Caco-2 (cell line): ENCODE results near the gene HOXB9. TPM values are rescaled to one million over a fixed set of nuclear protein-coding genes. Genes with fewer than 3 reads are reported as not detected.

ENCODE experiments used
- BruUV-seq: library from RNA; stranded (reverse); fragments of 400-500 nt; replicated peaks from 2 replicates; lab custom pipeline; 2021; lab: Mats Ljungman, UMichigan
- CTCF ChIA-PET: fragments of 300-600 bp; sonication (Branson Sonifier 250); formaldehyde crosslinking; loops from one replicate; lab custom pipeline; 2022; ENCODE audit warnings: antibody characterized with exemption; lab: Charles Lee
- POLR2A ChIA-PET: fragments of 300-600 bp; sonication (Branson Sonifier 250); formaldehyde crosslinking; loops from one replicate; lab custom pipeline; 2022; ENCODE audit warnings: antibody characterized with exemption; lab: Charles Lee
- DNase-seq, 2 experiments: peaks; one replicate each; pipeline versions ENCODE4 v3.0.0 to v3.0.0-alpha.2; 2020 to 2022
- H3K27me3 ChIP-seq: replicated peaks from 2 replicates; pipeline ENCODE4 v1.6.0; 2011; ENCODE audit warnings: low read length; ENCODE audit not compliant: control insufficient read depth, insufficient read depth
- H3K36me3 ChIP-seq: 2 replicates; pipeline ENCODE4 v1.5.1; 2011; ENCODE audit warnings: low read length; ENCODE audit not compliant: control insufficient read depth, insufficient read depth
- H3K4me1 ChIP-seq: fragments of 250-450 bp; sonication (Bioruptor Pico); 2 replicates; pipeline ENCODE4 v1.5.1; 2020; ENCODE audit warnings: mild to moderate bottlenecking
- H3K4me3 ChIP-seq: 2 replicates; pipeline ENCODE4 v1.5.1; 2011; ENCODE audit warnings: low read depth, mild to moderate bottlenecking, control low read depth, low read length
- H3K9me3 ChIP-seq: fragments of 250-450 bp; sonication (Bioruptor Pico); 2 replicates; pipeline ENCODE4 v1.5.1; 2020; ENCODE audit warnings: mild to moderate bottlenecking, moderate library complexity
- H3K27ac Mint-ChIP-seq: one replicate; pipeline ENCODE4 v1.8.0; 2022; ENCODE audit warnings: mixed read lengths; ENCODE audit not compliant: unreplicated experiment
- H3K27me3 Mint-ChIP-seq: one replicate; pipeline ENCODE4 v1.8.0; 2022; ENCODE audit warnings: mixed read lengths; ENCODE audit not compliant: insufficient read depth, unreplicated experiment
- H3K36me3 Mint-ChIP-seq: one replicate; pipeline ENCODE4 v1.8.0; 2022; ENCODE audit warnings: mild to moderate bottlenecking, mixed read lengths; ENCODE audit not compliant: insufficient read depth, unreplicated experiment
- H3K4me1 Mint-ChIP-seq: one replicate; pipeline ENCODE4 v1.8.0; 2022; ENCODE audit warnings: low read depth, mixed read lengths; ENCODE audit not compliant: unreplicated experiment
- H3K4me3 Mint-ChIP-seq: one replicate; pipeline ENCODE4 v1.8.0; 2022; ENCODE audit warnings: mild to moderate bottlenecking, moderate library complexity, mixed read lengths; ENCODE audit not compliant: unreplicated experiment
- H3K9me3 Mint-ChIP-seq: one replicate; pipeline ENCODE4 v1.8.0; 2022; ENCODE audit warnings: mixed read lengths; ENCODE audit not compliant: unreplicated experiment
- CTCF ChIP-seq, 2 experiments: fragments of 200-600 bp in 1 of 2; IDR thresholded peaks; 1 replicate in 1 of 2; 2 replicates in 1 of 2; pipeline versions ENCODE4 v1.5.1 to v1.8.0; 2011 to 2022; ENCODE audit warnings: antibody characterized with exemption in 1 of 2, control low read depth in 1 of 2, inconsistent platforms in 1 of 2, low read depth in 1 of 2, low read length in 1 of 2, mild to moderate bottlenecking in 1 of 2, moderate library complexity in 1 of 2; ENCODE audit not compliant: insufficient read depth in 1 of 2, severe bottlenecking in 1 of 2, unreplicated experiment in 1 of 2
- intact Hi-C: fragments of 100-400 bp; cut with micrococcal nuclease; formaldehyde crosslinking; loops from one replicate; pipeline ENCODE4 v1.10.0; 2022; ENCODE audit not compliant: unreplicated experiment
- total RNA-seq: library from RNA; stranded (reverse); gene quantifications from 2 replicates; pipeline ENCODE4 v1.2.3, GENCODE V29; 2022

The HOXB9 gene
- total RNA-seq, 1 experiment from 2014 or later: 4.5 TPM

- ChIA-PET CTCF (interaction anchor here (0.5 to 2.0 kb wide), 26 partner anchors 8 to 660 kb away, joined by 3 to 28 read pairs (median 4); partner anchors contain the start of genes ATP5MC1, HOXB5, HOXB8 and HOXB9), POLR2A (interaction anchor here (0.6 kb wide), 1 partner anchor 8 kb away, joined by 3 read pairs; no protein-coding TSS in a partner anchor)
- H3K4me1 Mint-ChIP-seq: peaks cover 41% of the 10 kb centered on the region
- Histone ChIP-seq H3K4me1 (peaks cover 45% of the 10 kb centered on the region), H3K4me3 (peak overlapping the region; percentile 34), H3K9me3 (no peaks in the 10 kb centered on the region), H3K36me3 (no peaks in the 10 kb centered on the region), H3K27me3 (peaks cover 4% of the 10 kb centered on the region)
- no TSS peak for BruUV-seq
- no peak overlapping the region for H3K27ac Mint-ChIP-seq
- peaks cover 28% of the 10 kb centered on the region for H3K27me3 Mint-ChIP-seq
- H3K9me3 Mint-ChIP-seq: no peaks in the 10 kb centered on the region
- peak; percentile 60 to 77 for DNase-seq
- no peaks in the 10 kb centered on the region for H3K36me3 Mint-ChIP-seq
- peak overlapping the region; percentile 74 for H3K4me3 Mint-ChIP-seq
- intact Hi-C loops: no loop called here
- no peak for TF ChIP-seq CTCF (IDR thresholded peaks at IDR 0.05; ENCODE audit: insufficient read depth in 1 of 2, low read depth in 1 of 2, low read length in 1 of 2, severe bottlenecking in 1 of 2, unreplicated experiment in 1 of 2)
Observed at GRCh38 chr17:48601539-48602425, 24.4 kb downstream of the HOXB9 start.

- Histone ChIP-seq H3K27me3 (peaks cover 4% of the 10 kb centered on the region), H3K9me3 (no peaks in the 10 kb centered on the region), H3K4me1 (peaks cover 45% of the 10 kb centered on the region), H3K36me3 (no peaks in the 10 kb centered on the region), H3K4me3 (no peak overlapping the region)
- no peak for TF ChIP-seq CTCF (IDR thresholded peaks at IDR 0.05; ENCODE audit: insufficient read depth in 1 of 2, low read depth in 1 of 2, low read length in 1 of 2, severe bottlenecking in 1 of 2, unreplicated experiment in 1 of 2)
- no peak for DNase-seq
- Mint-ChIP-seq H3K4me1 (peaks cover 41% of the 10 kb centered on the region), H3K4me3 (no peak overlapping the region), H3K9me3 (no peaks in the 10 kb centered on the region), H3K27ac (no peak overlapping the region), H3K36me3 (no peaks in the 10 kb centered on the region), H3K27me3 (peaks cover 28% of the 10 kb centered on the region)
- ChIA-PET CTCF (interaction anchor here (0.5 to 2.0 kb wide), 21 partner anchors 8 to 659 kb away, joined by 3 to 28 read pairs (median 3); partner anchors contain the start of genes ATP5MC1, HOXB5, HOXB8 and HOXB9), POLR2A (interaction anchor here (0.6 kb wide), 1 partner anchor 9 kb away, joined by 3 read pairs; no protein-coding TSS in a partner anchor)
- intact Hi-C loops: no loop called here
- no TSS peak for BruUV-seq
Observed at GRCh38 chr17:48601207-48601538, 25.0 kb downstream of the HOXB9 start.

GRCh38 chr17:48600244-48601098, 25.7 kb downstream of the HOXB9 start:
- Histone ChIP-seq H3K4me1 (peaks cover 45% of the 10 kb centered on the region), H3K4me3 (no peak overlapping the region), H3K27me3 (peaks cover 4% of the 10 kb centered on the region), H3K36me3 (no peaks in the 10 kb centered on the region), H3K9me3 (no peaks in the 10 kb centered on the region)
- CTCF ChIA-PET: interaction anchor here (0.6 to 2.0 kb wide), 8 partner anchors 9 to 552 kb away, joined by 3 to 28 read pairs (median 6); partner anchors contain the start of genes HOXB9 and NFE2L1
- BruUV-seq: no TSS peak
- Mint-ChIP-seq H3K9me3 (no peaks in the 10 kb centered on the region), H3K4me1 (peaks cover 41% of the 10 kb centered on the region), H3K36me3 (no peaks in the 10 kb centered on the region), H3K27ac (no peak overlapping the region), H3K4me3 (peak overlapping the region; percentile 41), H3K27me3 (peaks cover 25% of the 10 kb centered on the region)
- POLR2A ChIA-PET: no interaction called here
- intact Hi-C loops: no loop called here
- TF ChIP-seq CTCF (IDR thresholded peaks at IDR 0.05; ENCODE audit: insufficient read depth in 1 of 2, low read depth in 1 of 2, low read length in 1 of 2, severe bottlenecking in 1 of 2, unreplicated experiment in 1 of 2): peak in 1 of 2 experiments; percentile 0
- peak; percentile 76 to 79 for DNase-seq
